Fibroblast of lung (primary cell): ENCODE measurements around the gene TMEM119. TPM values are rescaled to one million over a fixed set of nuclear protein-coding genes. Genes with fewer than 3 reads are reported as not detected.
A peak's percentile ranks its signal among the peaks of the same experiment; 100 is the strongest.

Source experiments
- DNase-seq, 2 donors: peaks; one replicate each; pipeline versions ENCODE4 v3.0.0 to v3.0.0-alpha.2; 2010; ENCODE audit warnings: low read depth in 2 of 2
- H2AFZ ChIP-seq: 2 replicates; pipeline ENCODE4 v1.5.1; 2012; ENCODE audit warnings: low read length, control low read depth, inconsistent platforms
- H3K27ac ChIP-seq: 2 replicates; pipeline ENCODE4 v1.5.1; 2011; ENCODE audit warnings: low read length, control low read depth; ENCODE audit not compliant: insufficient read depth
- H3K27me3 ChIP-seq: 2 replicates; pipeline ENCODE4 v1.5.1; 2011; ENCODE audit warnings: mild to moderate bottlenecking, low read length; ENCODE audit not compliant: control insufficient read depth, insufficient read depth
- H3K36me3 ChIP-seq: 2 replicates; pipeline ENCODE4 v1.5.1; 2011; ENCODE audit warnings: low read length; ENCODE audit not compliant: control insufficient read depth, insufficient read depth
- H3K4me1 ChIP-seq: 2 replicates; pipeline ENCODE4 v1.5.1; 2011; ENCODE audit warnings: low read length; ENCODE audit not compliant: control insufficient read depth, insufficient read depth; ENCODE audit errors: extremely low read depth
- H3K4me2 ChIP-seq: 2 replicates; pipeline ENCODE4 v1.5.1; 2011; ENCODE audit warnings: low read length, control low read depth; ENCODE audit not compliant: insufficient read depth; ENCODE audit errors: extremely low read depth
- H3K4me3 ChIP-seq, 4 experiments: fragments of 200-600 bp in 1 of 4; sonication (generic) in 1 of 4; replicated peaks in 1 of 4; 2 replicates each; pipeline ENCODE4 v1.5.1; 2011 to 2016; ENCODE audit warnings: low read length in 4 of 4, low read depth in 3 of 4, mild to moderate bottlenecking in 3 of 4, control low read depth in 2 of 4, inconsistent platforms in 1 of 4, mixed read lengths in 1 of 4; ENCODE audit not compliant: insufficient read depth in 1 of 4; ENCODE audit errors: control extremely low read depth in 1 of 4
- H3K79me2 ChIP-seq: 2 replicates; pipeline ENCODE4 v1.5.1; 2012; ENCODE audit warnings: mild to moderate bottlenecking, low read length, inconsistent platforms; ENCODE audit not compliant: control insufficient read depth, insufficient read depth
- H3K9ac ChIP-seq: 2 replicates; pipeline ENCODE4 v1.5.1; 2011; ENCODE audit warnings: mild to moderate bottlenecking, low read length, control low read depth; ENCODE audit not compliant: insufficient read depth
- H3K9me3 ChIP-seq: 2 replicates; pipeline ENCODE4 v1.5.1; 2012; ENCODE audit warnings: low read depth, low read length; ENCODE audit not compliant: control insufficient read depth, insufficient read depth
- H4K20me1 ChIP-seq: 2 replicates; pipeline ENCODE4 v1.5.1; 2011; ENCODE audit warnings: low read length; ENCODE audit not compliant: control insufficient read depth, insufficient read depth; ENCODE audit errors: extremely low read depth
- CTCF ChIP-seq, 2 donors: IDR thresholded peaks in 1 of 2; conservative IDR thresholded peaks in 1 of 2; 1 replicate in 1 of 2; 2 replicates in 1 of 2; pipeline ENCODE4 v1.5.1; 2011 to 2012; ENCODE audit warnings: low read length in 2 of 2, control low read depth in 1 of 2, inconsistent platforms in 1 of 2, low read depth in 1 of 2, mild to moderate bottlenecking in 1 of 2
- EZH2 ChIP-seq: IDR thresholded peaks from 2 replicates; pipeline ENCODE4 v1.5.1; 2012; ENCODE audit warnings: low read length, control low read depth, mild to moderate bottlenecking; ENCODE audit errors: missing control alignments
- polyA plus RNA-seq, 2 donors: library from polyadenylated mRNA; depleted of rRNA in 1 of 2; stranded (reverse) in 1 of 2; unstranded in 1 of 2; fragments of >200 nt; gene quantifications; 2 replicates each; pipeline ENCODE4 v1.2.1, GENCODE V29; 2011 to 2012; ENCODE audit warnings: missing spikeins in 1 of 2
- total RNA-seq: library from RNA; depleted of rRNA; stranded (reverse); fragments of >200 nt; gene quantifications from 2 replicates; pipeline ENCODE4 v1.2.1, GENCODE V29; 2014

Gene TMEM119
- total and polyA plus RNA-seq, 2 donors (not counting 1 experiment from before 2014, with no cell fraction given): 154 to 358 TPM

- H3K4me3 ChIP-seq: peak overlapping the region in 1 of 4 experiments; percentile 87
- H3K27me3 ChIP-seq: no peaks in the 10 kb centered on the region
- H3K9me3 ChIP-seq: no peaks in the 10 kb centered on the region
- peaks cover 12% of the 10 kb centered on the region for H3K36me3 ChIP-seq
- DNase-seq: no peak
- peak overlapping the region; percentile 81 for H3K4me2 ChIP-seq
- no peak overlapping the region for H3K9ac ChIP-seq
- H3K27ac ChIP-seq: peak overlapping the region; percentile 72
- H2AFZ ChIP-seq: no peak overlapping the region
- no peaks in the 10 kb centered on the region for H4K20me1 ChIP-seq
- peaks cover 35% of the 10 kb centered on the region for H3K79me2 ChIP-seq
- TF ChIP-seq EZH2 (no peak), CTCF (conservative IDR thresholded peaks at IDR 0.05 in 1 of 2, IDR thresholded peaks at IDR 0.05 in 1 of 2; ENCODE audit: low read depth in 1 of 2, low read length in 2 of 2) (no peak)
- peaks cover 19% of the 10 kb centered on the region for H3K4me1 ChIP-seq
These were observed 818 bp upstream of the TMEM119 start for GRCh38 chr12:108598553-108599250.

GRCh38 chr12:108596854-108597558 lies 878 bp downstream of the TMEM119 start:
- DNase-seq: no peak
- peaks cover 15% of the 10 kb centered on the region for H3K36me3 ChIP-seq
- no peaks in the 10 kb centered on the region for H4K20me1 ChIP-seq
- TF ChIP-seq CTCF (conservative IDR thresholded peaks at IDR 0.05 in 1 of 2, IDR thresholded peaks at IDR 0.05 in 1 of 2; ENCODE audit: low read depth in 1 of 2, low read length in 2 of 2) (no peak), EZH2 (no peak)
- H3K27me3 ChIP-seq: no peaks in the 10 kb centered on the region
- peaks cover 35% of the 10 kb centered on the region for H3K79me2 ChIP-seq
- peaks cover 19% of the 10 kb centered on the region for H3K4me1 ChIP-seq
- H3K27ac ChIP-seq: peak overlapping the region; percentile 58
- H3K4me3 ChIP-seq: peak overlapping the region; percentile 66 to 97 (median 82)
- H3K9ac ChIP-seq: peak overlapping the region; percentile 72
- no peaks in the 10 kb centered on the region for H3K9me3 ChIP-seq
- H2AFZ ChIP-seq: no peak overlapping the region
- H3K4me2 ChIP-seq: peak overlapping the region; percentile 94
